ENCODE measurements around the gene P2RY6. TPM values are rescaled to one million over a fixed set of nuclear protein-coding genes. Genes with fewer than 3 reads are reported as not detected.

Gene P2RY6
- total RNA-seq, 4 donors from 2014 or later: 0.63 to 3.3 (median 0.90) TPM; not detected in 1

GRCh38 chr11:73327812-73328364 lies 55.8 kb downstream of the P2RY6 start:
- H3K27ac ChIP-seq: peak overlapping the region in 2 of 4 donors; percentile 99
- 50 to 59% methylated on average over 4 of the region's 4 CpGs for WGBS, 2 donors

GRCh38 chr11:73330569-73331093 lies 58.5 kb downstream of the P2RY6 start:
- Histone ChIP-seq H3K36me3 (no peaks in the 10 kb centered on the region), H3K4me1 (peaks cover 3 to 98% (median 73%) of the 10 kb centered on the region in 4 donors), H3K27me3 (no peaks in the 10 kb centered on the region), H3K4me3 (no peak overlapping the region), H3K27ac (peak overlapping the region; percentile 65 to 90 (median 81)), H3K9me3 (no peaks in the 10 kb centered on the region)
- no peak for DNase-seq (ENCODE audit: low spot score in 2 of 2)
- 39 to 53% methylated on average over 3 of the region's 3 CpGs for WGBS, 2 donors
- TF ChIP-seq POLR2A (IDR thresholded peaks at IDR 0.05): no peak
- no peak for TF ChIP-seq EP300 (IDR thresholded peaks at IDR 0.05)
- TF ChIP-seq CTCF (IDR thresholded peaks at IDR 0.05): peak in 4 of 5 experiments; percentile 30 to 49 (median 30)

More at GRCh38 chr11:73327812-73328364, 55.8 kb downstream of the P2RY6 start:
- TF ChIP-seq POLR2A (IDR thresholded peaks at IDR 0.05) (no peak), CTCF (IDR thresholded peaks at IDR 0.05) (no peak), EP300 (IDR thresholded peaks at IDR 0.05) (no peak)
- H3K27me3 ChIP-seq: no peaks in the 10 kb centered on the region
- H3K36me3 ChIP-seq: no peaks in the 10 kb centered on the region
- H3K4me1 ChIP-seq: peaks cover 10 to 98% (median 74%) of the 10 kb centered on the region in 4 donors
- no peak overlapping the region for H3K4me3 ChIP-seq
- no peaks in the 10 kb centered on the region for H3K9me3 ChIP-seq
- no peak for DNase-seq (ENCODE audit: low spot score in 2 of 2)

- no peaks in the 10 kb centered on the region for H3K9me3 ChIP-seq
- H3K4me3 ChIP-seq: no peak overlapping the region
- no peaks in the 10 kb centered on the region for H3K27me3 ChIP-seq
- H3K4me1 ChIP-seq: peaks cover 3 to 94% (median 70%) of the 10 kb centered on the region in 4 donors
- TF ChIP-seq CTCF (IDR thresholded peaks at IDR 0.05): peak in 1 of 5 experiments; percentile 7
- TF ChIP-seq EP300 (IDR thresholded peaks at IDR 0.05): no peak
- no peak for TF ChIP-seq POLR2A (IDR thresholded peaks at IDR 0.05)
- WGBS, 2 donors: 24 to 34% methylated on average over 2 to 4 of the region's 4 CpGs
- peak overlapping the region; percentile 65 to 90 (median 81) for H3K27ac ChIP-seq
- no peaks in the 10 kb centered on the region for H3K36me3 ChIP-seq
- DNase-seq (ENCODE audit: low spot score in 2 of 2): no peak
Measured at GRCh38 chr11:73331138-73331916, 59.2 kb downstream of the P2RY6 start.

DNA sequence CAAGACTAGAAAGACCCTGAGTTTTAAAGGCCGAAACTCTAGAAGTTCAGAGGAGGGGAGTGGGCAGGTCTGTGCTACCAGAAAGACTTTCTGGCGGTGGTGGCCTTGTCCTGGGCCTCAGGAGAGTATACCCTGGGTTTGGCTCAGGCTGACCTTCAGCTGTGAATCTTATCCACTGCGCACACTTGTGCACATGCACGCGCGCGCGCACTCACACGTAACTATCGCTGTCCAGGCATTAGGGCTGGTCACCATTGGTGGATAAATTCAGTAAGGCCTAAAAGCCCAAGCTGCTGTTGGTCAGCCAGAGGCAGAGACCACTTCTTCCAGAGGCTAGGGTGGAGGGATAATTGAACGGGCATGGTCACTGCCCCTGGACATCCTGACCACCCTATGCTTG lies 61.0 kb downstream of the P2RY6 start:
- Histone ChIP-seq H3K27ac (peak overlapping the region in 3 of 4 donors; percentile 53 to 90 (median 87)), H3K4me3 (no peak overlapping the region), H3K36me3 (no peaks in the 10 kb centered on the region), H3K27me3 (no peaks in the 10 kb centered on the region), H3K9me3 (no peaks in the 10 kb centered on the region), H3K4me1 (peaks cover 3 to 87% (median 65%) of the 10 kb centered on the region in 4 donors)
- TF ChIP-seq EP300 (IDR thresholded peaks at IDR 0.05) (no peak), POLR2A (IDR thresholded peaks at IDR 0.05) (no peak), CTCF (IDR thresholded peaks at IDR 0.05) (no peak)
- WGBS, 2 donors: 65 to 85% methylated on average over 11 of the region's 11 CpGs
- no peak for DNase-seq (ENCODE audit: low spot score in 2 of 2)
